GM10266 (cell line): Measurements from ENCODE around the gene EPB41L5.

Experiments
- DNase-seq: peaks from one replicate; pipeline ENCODE4 v3.0.0; 2012; ENCODE audit errors: extremely low spot score
- CTCF ChIP-seq: IDR thresholded peaks from 2 replicates; pipeline ENCODE4 v1.5.1; 2012; ENCODE audit warnings: mild to moderate bottlenecking, low read depth; ENCODE audit not compliant: control insufficient read depth, insufficient read depth; ENCODE audit errors: missing control alignments

The EPB41L5 gene

GRCh38 chr2:120204945-120205670 lies 192.2 kb downstream of the EPB41L5 start:
- no peak for DNase-seq

GRCh38 chr2:120206022-120206581 lies 193.2 kb downstream of the EPB41L5 start:
- DNase-seq = no peak
- TF ChIP-seq CTCF = peak; percentile 52

More at GRCh38 chr2:120204945-120205670, 192.2 kb downstream of the EPB41L5 start:
- TF ChIP-seq CTCF = no peak

- no peak for TF ChIP-seq CTCF
- no peak for DNase-seq
These were observed 195.8 kb downstream of the EPB41L5 start for GRCh38 chr2:120208381-120209353.

GRCh38 chr2:120209427-120210269 lies 196.8 kb downstream of the EPB41L5 start:
- no peak for DNase-seq
- no peak for TF ChIP-seq CTCF

- DNase-seq = no peak
- no peak for TF ChIP-seq CTCF
These were observed 197.4 kb downstream of the EPB41L5 start for GRCh38 chr2:120210270-120210693.

- DNase-seq = no peak
- no peak for TF ChIP-seq CTCF
These were observed 205.3 kb downstream of the EPB41L5 start for GRCh38 chr2:120218181-120218580.
